Glomerular endothelial cell (primary cell): ENCODE data around the gene NLRP2B. TPM values are rescaled to one million over a fixed set of nuclear protein-coding genes. Genes with fewer than 3 reads are reported as not detected.
"Not testable (repeated sequence)": the region's sequence is repeated elsewhere in the genome, so short reads cannot be mapped to it uniquely, and the experiment has no call there.

Experiments
- DNase-seq: peaks from one replicate; pipeline ENCODE4 v3.0.0-alpha.2; 2011; ENCODE audit warnings: low read depth, low spot score; ENCODE audit errors: extremely low read depth
- total RNA-seq: library from RNA; depleted of rRNA; stranded (reverse); fragments of >200 nt; gene quantifications from 2 replicates; pipeline ENCODE4 v1.2.3, GENCODE V29; 2015

The NLRP2B gene
- total RNA-seq = not detected in 2 replicates

DNA sequence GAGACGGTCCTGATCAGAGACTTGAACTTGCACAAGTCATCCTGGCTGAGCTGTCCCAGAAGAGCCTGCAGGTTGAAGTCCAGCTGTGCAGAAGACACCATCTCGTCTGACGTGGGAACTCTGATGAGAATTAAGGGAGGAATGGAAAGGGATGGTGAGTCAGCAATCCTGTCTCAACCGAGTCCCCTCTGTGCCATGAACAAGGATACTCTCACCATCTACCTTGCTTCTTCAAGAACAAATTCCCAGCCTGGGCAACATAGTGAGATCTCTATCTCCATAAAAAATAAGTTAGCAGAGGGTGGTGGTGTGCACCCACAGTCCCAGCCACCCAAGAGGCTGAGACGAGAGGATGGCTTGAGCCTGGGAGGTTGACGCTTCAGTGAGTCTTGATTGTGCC lies at the start of gene NLRP2B:
TSS of gene NLRP2B (minus strand) at position 101 of the 400 bp plus-strand sequence.
- DNase-seq = no peak

DNA sequence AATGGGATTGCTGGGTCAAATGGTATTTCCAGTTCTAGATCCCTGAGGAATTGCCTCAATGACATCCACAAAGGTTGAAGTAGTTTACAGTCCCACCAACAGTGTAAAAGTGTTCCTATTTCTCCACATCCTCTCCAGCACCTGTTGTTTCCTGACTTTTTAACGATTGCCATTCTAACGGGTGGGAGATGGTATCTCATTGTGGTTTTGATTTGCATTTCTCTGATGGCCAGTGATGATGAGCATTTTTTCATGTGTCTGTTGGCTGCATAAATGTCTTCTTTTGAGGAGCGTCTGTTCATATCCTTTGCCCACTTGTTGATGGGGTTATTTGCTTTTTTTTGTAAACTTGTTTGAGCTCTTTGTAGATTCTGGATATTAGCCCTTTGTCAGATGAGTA lies 45.9 kb upstream of the NLRP2B start:
- DNase-seq = not testable (repeated sequence)

DNA sequence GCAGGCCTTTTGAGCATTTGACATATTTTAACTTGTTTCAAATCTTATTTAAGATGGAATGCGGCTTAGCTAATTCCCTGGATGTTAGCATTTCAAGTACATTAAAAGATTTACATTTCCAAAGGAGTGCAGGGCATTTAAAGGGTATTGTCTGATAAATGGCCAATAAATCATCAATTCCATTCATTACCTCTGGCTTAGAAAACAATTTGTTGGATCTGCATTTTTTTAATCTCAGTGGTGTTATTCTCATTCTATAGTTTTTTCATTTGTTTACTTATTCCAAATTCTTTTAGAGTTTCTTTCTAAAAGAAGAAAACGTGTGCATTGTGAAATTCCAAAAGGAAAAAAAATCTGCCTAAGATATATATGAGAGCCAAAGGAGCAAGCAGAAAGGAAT lies 1.3 kb upstream of the NLRP2B start:
- no peak for DNase-seq

DNA sequence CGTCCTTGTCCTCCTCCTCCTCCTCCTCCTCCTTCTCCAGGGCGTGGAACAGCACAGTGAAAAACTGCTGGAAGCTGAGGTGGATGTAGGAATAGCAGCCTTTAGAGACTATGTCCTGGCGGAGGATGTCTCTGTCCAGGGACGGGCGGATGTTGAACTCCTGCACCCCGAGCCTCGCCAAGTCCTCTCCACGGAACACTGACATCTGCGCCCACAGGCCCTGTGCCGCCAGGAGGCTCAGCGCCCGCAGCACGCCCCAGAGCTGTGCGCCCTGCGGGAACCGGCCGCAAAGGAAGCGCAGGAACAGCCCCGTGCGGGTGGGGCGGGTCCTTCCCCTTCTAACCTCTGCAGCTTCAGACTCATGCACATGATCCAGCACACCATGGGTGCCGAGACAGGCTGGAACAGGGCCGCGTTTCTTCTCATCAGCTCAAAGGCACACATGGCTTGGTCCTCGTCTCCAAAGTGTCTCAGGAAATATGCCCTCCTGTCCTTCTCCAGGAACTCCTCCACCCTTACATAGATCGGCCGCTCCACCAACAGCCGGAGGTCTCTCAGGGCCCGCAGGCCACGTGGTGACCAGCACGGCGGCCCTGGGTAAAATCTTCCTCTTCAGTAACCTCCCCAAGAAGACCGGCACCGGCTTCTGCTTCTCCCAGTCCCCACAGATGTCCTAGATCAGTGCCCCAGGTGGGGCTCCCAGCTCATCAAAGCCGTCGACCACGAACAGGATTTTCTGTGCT lies 1.2 kb downstream of the NLRP2B start:
- DNase-seq = no peak

DNA sequence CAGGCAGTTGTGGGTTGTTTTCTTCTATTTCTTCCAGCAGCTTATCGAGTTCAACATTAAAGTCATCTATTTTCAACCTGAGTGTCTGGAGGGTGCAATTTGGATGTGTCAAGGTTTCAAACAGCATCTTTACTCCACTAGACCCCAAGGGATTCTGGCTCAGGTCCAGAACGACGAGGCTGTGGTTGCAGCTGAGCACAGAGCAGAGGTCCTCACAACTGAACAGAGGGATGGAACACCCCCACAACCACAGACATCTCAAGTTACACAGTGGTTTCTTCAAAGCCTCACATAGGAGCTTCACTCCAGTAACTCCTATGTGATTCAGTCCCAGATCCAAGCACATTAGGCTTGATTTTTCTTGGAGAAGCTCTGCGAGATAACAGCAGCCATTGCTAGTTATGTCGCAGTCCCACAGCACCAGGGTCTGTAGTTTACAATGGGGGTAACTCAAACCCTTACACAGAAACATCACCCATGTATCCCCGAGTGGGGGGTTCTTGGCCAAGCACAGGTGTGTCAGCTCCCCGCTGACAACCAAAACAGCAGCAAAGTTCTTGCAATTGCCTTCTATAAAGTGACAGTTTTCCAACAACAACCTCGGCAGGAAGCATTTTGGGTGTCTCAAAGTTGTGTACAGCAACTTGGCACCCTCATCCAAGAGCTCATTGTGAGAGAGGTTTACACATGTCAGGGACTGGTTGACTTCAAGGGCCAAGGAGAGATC lies 2.8 kb downstream of the NLRP2B start:
- DNase-seq = no peak

DNA sequence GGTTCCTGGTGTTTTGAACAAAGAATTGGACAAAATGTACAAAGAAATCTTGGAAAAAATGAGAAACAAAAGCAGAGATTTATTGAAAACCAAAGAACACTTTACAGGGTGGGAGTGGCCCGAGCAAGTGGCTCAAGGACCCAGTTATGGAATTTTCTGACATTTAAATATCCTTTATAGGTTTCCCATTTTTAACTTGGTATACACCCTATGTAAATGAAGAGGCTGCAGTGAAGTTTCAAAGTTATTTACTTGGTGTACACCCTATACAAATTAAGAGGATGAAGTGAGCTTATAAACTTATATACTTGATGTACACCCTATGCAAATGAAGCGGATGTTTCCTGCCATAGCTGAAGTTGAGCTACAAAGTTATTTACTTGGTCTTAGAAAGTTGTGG lies 4.7 kb downstream of the NLRP2B start:
- no peak for DNase-seq

DNA sequence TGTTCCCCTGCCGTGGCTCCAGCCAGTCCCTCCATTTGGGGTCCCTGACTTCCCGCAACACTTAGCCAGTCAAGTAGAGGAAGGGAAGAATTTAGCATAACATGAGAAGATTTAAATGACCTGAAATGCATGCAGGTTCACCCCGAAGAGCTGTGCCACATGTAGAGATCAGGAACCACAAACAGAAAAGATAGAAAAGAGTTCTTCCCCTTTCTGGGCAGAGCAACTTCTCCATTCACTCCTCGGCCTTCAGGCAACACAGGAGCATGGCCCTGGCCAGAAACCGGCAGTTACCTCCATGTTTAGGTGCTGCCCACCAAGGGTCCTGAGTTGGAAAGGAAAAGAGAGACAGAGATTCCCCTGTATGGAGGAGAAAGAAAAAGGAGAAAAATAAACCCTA lies 5.2 kb downstream of the NLRP2B start:
- no peak for DNase-seq

DNA sequence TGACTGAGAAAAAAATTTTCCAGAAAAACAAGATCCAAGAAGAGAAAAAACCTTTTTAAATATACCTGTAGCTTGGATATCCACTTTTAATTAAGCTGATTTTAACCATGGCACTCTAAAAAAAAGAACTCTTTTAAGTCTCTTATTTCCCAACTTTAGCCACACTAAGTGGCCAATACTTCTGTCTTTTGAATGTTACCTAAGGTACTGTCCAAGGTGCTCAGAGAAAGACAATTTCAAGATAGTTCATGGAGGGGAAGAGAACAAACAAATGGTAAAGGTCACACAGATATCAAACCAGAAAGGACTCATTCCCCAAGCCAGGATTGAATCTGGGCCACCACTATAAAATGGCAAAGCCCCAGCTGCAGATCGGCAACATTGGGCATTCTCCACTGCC lies 10.1 kb downstream of the NLRP2B start:
- no peak for DNase-seq

DNA sequence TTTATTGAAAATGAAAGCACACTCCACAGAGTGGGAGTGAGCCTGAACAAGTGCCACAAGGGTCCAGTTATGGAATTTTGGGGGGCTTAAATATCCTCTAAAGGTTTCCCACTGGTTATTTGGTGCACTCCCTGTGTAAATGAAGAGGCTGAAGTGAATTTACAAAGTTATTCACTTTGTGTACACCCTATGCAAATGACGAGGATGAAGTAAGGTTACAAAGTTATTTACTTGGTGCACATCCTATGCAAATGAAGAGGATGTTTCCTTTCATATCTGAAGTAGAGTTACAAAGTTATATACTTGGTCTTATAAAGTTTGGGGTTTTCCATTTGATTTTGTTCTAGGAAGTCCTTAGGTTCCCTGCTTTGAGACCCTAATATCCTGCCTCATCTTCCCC lies 13.1 kb downstream of the NLRP2B start:
- DNase-seq = no peak

DNA sequence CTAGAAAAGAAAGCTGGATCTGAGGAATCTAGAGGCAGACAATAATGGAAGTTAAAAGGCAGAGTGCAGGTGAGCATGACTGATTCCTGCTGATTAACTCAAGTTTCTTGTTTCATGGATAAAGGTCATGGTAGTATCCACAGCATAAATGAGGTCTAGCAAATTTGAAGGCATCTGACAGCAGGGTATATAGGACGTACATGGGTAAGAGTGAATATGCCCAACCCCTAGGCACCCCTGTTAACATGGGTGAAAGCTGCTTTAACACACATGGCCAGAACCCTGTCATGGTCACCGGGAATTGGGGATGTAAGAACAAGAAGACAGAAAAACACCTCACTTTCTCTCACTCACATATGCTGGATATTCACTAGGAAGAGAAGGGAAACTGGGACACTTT lies 25.0 kb downstream of the NLRP2B start:
- no peak for DNase-seq

DNA sequence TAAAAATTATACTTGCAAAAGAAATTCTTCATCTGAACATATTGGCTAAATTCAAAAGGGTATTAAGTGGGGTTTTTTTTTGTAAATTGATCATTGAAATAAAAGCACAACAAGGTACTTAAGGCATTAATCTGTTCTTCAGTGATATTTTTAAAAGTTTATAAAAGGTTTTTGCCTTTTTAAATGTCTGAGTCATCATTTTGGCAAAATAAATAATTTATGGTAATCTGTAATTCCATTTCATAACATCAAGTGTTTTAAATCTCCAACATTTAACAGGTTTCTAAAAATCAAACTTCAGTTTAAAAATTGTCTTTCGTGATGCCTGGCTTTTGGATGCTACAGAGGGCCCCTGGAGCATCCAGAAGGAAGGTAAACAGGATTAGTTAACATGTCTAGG lies 27.4 kb downstream of the NLRP2B start:
- no peak for DNase-seq

DNA sequence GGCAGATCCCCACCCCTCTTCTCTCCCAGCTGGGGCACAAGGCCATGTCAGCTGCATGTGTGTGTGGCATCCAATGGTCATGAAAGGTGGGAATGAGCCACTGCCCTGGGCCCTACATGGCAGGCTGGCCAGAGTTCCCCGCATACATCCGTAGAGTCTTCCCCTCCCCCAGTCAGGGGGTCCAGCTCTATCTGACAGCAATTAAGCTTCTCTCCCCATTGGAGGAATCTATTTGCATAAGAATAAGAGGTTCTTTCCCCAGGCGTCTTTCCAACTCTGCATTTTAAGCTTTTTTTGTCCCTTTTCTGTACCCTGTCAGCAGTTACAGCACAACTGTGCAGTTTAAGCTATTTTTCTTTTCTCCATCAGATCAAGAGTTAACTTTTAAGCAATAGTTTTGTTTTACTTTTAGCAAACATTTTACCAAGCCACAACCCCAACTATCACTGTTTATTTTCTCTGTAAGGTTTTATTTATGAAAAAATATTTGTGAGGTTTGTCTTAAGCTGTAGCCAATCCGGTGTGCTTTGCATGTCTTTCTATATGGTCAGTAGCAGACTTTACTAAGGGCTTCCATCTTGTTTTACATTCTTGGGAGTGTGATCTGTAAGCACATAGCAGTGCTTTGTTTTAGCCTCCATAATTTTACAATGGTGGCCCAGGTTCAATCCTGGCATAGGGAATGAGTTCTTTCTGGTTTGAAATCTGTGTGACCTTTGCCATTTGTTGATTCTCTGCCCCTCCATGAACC lies 28.7 kb downstream of the NLRP2B start:
- no peak for DNase-seq

DNA sequence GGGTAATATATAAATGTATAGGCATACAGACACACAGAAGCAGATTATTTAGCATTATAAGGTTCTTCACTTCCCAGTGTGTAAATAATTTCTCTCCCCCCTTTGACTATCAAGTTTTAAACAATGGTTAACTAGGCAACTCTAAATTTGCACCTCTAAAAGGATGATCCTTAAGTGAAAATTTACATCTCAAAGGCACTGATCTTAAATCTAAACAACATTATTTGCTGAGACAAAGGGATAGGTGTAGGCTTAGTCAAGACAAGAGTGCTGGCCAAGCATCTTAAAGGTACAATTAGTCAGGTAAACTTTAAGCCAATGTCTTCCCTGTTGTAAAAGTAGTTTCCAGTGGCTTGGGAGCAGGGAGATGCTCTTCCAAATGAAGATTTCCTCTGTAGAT lies 33.0 kb downstream of the NLRP2B start:
- DNase-seq = no peak

DNA sequence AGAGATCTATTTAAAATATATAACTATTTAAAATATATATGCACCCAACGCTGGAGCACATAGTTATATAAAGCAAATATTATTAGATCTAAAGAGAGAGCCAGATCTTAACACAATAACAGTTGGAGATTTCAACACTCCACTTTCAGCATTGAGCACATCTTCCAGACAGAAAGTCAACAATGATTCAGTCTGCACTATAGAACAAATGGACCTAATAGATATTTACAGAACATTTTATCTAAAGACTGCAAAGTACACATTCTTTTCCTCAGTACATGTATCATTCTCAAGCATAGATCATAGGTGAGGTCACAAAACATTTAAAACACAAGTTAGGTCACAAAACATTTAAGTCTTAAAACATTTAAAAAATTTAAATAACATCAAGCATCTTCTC lies 36.4 kb downstream of the NLRP2B start:
- no peak for DNase-seq

DNA sequence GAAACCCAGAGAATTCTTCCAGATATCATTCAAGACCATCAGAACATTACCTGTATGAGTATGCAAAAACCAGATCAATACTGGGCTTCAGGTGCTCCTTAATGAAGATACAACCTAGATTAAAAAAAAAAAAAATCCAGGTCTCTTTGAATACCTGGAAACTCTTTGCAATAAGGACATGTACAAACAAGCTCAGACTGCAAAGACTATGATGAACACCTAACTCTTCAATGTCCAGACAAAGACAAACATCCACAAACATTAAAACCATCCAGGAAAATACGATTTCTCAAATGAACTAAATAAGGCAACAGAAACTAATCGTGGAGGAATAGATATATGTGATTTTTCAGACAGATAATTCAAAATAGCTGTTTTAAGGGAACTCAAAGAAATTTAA lies 38.7 kb downstream of the NLRP2B start:
- no peak for DNase-seq

DNA sequence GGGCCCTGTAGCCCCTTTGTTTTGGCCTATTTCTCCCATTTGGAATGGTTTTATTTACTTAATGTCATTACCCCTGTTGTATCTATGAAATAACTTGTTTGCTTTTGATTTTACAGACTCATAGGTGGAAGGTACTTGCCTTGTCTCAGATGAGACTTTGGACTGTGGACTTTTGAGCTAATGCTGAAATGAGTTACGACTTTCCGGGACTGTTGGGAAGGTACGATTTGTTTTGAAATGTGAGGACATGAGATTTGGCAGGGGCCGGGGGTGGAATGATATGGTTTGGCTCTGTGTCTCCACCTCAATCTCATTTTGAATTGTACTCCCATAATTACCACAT lies 39.4 kb downstream of the NLRP2B start:
- DNase-seq = no peak

DNA sequence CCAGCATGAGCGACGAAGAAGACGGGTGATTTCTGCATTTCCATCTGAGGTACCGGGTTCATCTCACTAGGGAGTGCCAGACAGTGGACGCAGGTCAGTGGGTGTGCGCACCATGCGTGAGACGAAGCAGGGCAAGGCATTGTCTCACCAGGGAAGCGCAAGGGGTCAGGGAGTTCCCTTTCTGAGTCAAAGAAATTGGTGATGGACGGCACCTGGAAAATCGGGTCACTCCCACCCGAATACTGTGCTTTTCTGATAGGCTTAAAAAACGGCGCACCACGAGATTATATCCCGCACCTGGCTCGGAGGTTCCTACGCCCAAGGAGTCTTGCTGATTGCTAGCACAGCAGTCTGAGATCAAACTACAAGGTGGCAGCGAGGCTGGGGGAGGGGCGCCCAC lies 50.6 kb downstream of the NLRP2B start:
- not testable (repeated sequence) for DNase-seq

Other genes with a start within 250 kb of the NLRP2B start
- gene ZXDB, start 88.2 kb downstream of the NLRP2B start, total RNA-seq = 9.1 and 9.8 TPM in 2 replicates
- gene ZXDA, start 230.2 kb upstream of the NLRP2B start, total RNA-seq = 7.6 and 7.9 TPM in 2 replicates